ENCODE data around the gene PRDM16.

The PRDM16 gene

GRCh38 chr1:3192361-3192760 is 123.4 kb downstream of the PRDM16 start:
- Mint-ChIP-seq H3K27me3 (peaks cover 20% of the 10 kb centered on the region), H3K9me3 (no peaks in the 10 kb centered on the region), H3K4me1 (no peaks in the 10 kb centered on the region), H3K36me3 (no peaks in the 10 kb centered on the region), H3K27ac (no peak overlapping the region), H3K4me3 (no peak overlapping the region)
- no peak for ATAC-seq

- no peak overlapping the region for H3K27ac Mint-ChIP-seq
- no peaks in the 10 kb centered on the region for H3K9me3 Mint-ChIP-seq
- peaks cover 15% of the 10 kb centered on the region for H3K27me3 Mint-ChIP-seq
- no peaks in the 10 kb centered on the region for H3K36me3 Mint-ChIP-seq
- no peaks in the 10 kb centered on the region for H3K4me1 Mint-ChIP-seq
- no peak for ATAC-seq
- no peak overlapping the region for H3K4me3 Mint-ChIP-seq
These were observed 123.8 kb downstream of the PRDM16 start for GRCh38 chr1:3192825-3193224.

- Mint-ChIP-seq H3K4me3 (no peak overlapping the region), H3K9me3 (no peaks in the 10 kb centered on the region), H3K4me1 (no peaks in the 10 kb centered on the region), H3K36me3 (no peaks in the 10 kb centered on the region), H3K27ac (no peak overlapping the region), H3K27me3 (peaks cover 5% of the 10 kb centered on the region)
- no peak for ATAC-seq
These were observed 124.8 kb downstream of the PRDM16 start for GRCh38 chr1:3193811-3194210.

GRCh38 chr1:3194760-3195479 is 125.9 kb downstream of the PRDM16 start:
- no peak overlapping the region for H3K27ac Mint-ChIP-seq
- H3K36me3 Mint-ChIP-seq = no peaks in the 10 kb centered on the region
- H3K4me3 Mint-ChIP-seq = no peak overlapping the region
- H3K27me3 Mint-ChIP-seq = no peaks in the 10 kb centered on the region
- H3K9me3 Mint-ChIP-seq = no peaks in the 10 kb centered on the region
- no peak for ATAC-seq
- no peaks in the 10 kb centered on the region for H3K4me1 Mint-ChIP-seq

DNA sequence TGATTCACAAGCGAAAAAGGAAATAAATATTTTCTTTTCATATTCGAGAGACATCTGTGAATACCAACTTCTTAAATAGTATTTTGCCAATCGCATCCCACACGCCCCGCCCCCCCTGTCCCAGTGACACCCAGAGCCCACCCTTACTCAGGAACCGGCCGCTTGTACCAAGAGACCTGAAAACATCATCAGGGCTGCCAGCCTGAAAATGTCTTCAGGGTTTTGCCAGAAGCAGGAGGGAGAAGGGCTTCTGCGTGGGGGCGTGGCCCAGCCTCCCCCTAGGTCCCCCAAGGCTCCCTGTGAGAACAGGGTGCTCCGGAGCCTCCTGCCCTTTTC is 126.4 kb downstream of the PRDM16 start:
- ATAC-seq = no peak
- H3K4me1 Mint-ChIP-seq = no peaks in the 10 kb centered on the region
- H3K4me3 Mint-ChIP-seq = no peak overlapping the region
- H3K27me3 Mint-ChIP-seq = peaks cover 2% of the 10 kb centered on the region
- H3K36me3 Mint-ChIP-seq = no peaks in the 10 kb centered on the region
- no peak overlapping the region for H3K27ac Mint-ChIP-seq
- no peaks in the 10 kb centered on the region for H3K9me3 Mint-ChIP-seq

- Mint-ChIP-seq H3K9me3 (no peaks in the 10 kb centered on the region), H3K36me3 (no peaks in the 10 kb centered on the region), H3K4me1 (no peaks in the 10 kb centered on the region), H3K27ac (no peak overlapping the region), H3K4me3 (no peak overlapping the region), H3K27me3 (peaks cover 8% of the 10 kb centered on the region)
- no peak for ATAC-seq
These were observed 127.0 kb downstream of the PRDM16 start for GRCh38 chr1:3195966-3196515.

- peaks cover 12% of the 10 kb centered on the region for H3K27me3 Mint-ChIP-seq
- H3K36me3 Mint-ChIP-seq = no peaks in the 10 kb centered on the region
- H3K4me1 Mint-ChIP-seq = no peaks in the 10 kb centered on the region
These were observed 127.7 kb downstream of the PRDM16 start for GRCh38 chr1:3196577-3197245.

GRCh38 chr1:3197781-3198316 is 128.8 kb downstream of the PRDM16 start:
- ATAC-seq = no peak
- Mint-ChIP-seq H3K27me3 (peaks cover 16% of the 10 kb centered on the region), H3K27ac (no peak overlapping the region), H3K4me1 (no peaks in the 10 kb centered on the region), H3K9me3 (no peaks in the 10 kb centered on the region), H3K36me3 (no peaks in the 10 kb centered on the region), H3K4me3 (no peak overlapping the region)

More at GRCh38 chr1:3196577-3197245, 127.7 kb downstream of the PRDM16 start:
- H3K27ac Mint-ChIP-seq = no peak overlapping the region
- ATAC-seq = no peak
- no peak overlapping the region for H3K4me3 Mint-ChIP-seq
- H3K9me3 Mint-ChIP-seq = no peaks in the 10 kb centered on the region

GRCh38 chr1:3198371-3199271 is 129.6 kb downstream of the PRDM16 start:
- H3K9me3 Mint-ChIP-seq = no peaks in the 10 kb centered on the region
- no peaks in the 10 kb centered on the region for H3K4me1 Mint-ChIP-seq
- ATAC-seq = no peak
- H3K36me3 Mint-ChIP-seq = no peaks in the 10 kb centered on the region
- H3K27me3 Mint-ChIP-seq = peaks cover 22% of the 10 kb centered on the region
- H3K27ac Mint-ChIP-seq = no peak overlapping the region
- no peak overlapping the region for H3K4me3 Mint-ChIP-seq

GRCh38 chr1:3204725-3205124 is 135.7 kb downstream of the PRDM16 start:
- Mint-ChIP-seq H3K4me3 (no peak overlapping the region), H3K4me1 (no peaks in the 10 kb centered on the region), H3K27me3 (peaks cover 38% of the 10 kb centered on the region), H3K36me3 (no peaks in the 10 kb centered on the region), H3K9me3 (no peaks in the 10 kb centered on the region), H3K27ac (no peak overlapping the region)
- ATAC-seq = no peak

- H3K9me3 Mint-ChIP-seq = no peaks in the 10 kb centered on the region
- H3K27ac Mint-ChIP-seq = no peak overlapping the region
- no peak for ATAC-seq
- H3K4me3 Mint-ChIP-seq = no peak overlapping the region
- H3K36me3 Mint-ChIP-seq = no peaks in the 10 kb centered on the region
- H3K4me1 Mint-ChIP-seq = no peaks in the 10 kb centered on the region
- peaks cover 32% of the 10 kb centered on the region for H3K27me3 Mint-ChIP-seq
These were observed 136.8 kb downstream of the PRDM16 start for GRCh38 chr1:3205815-3206214.

GRCh38 chr1:3206696-3207095 is 137.7 kb downstream of the PRDM16 start:
- ATAC-seq = no peak
- H3K27ac Mint-ChIP-seq = no peak overlapping the region
- no peaks in the 10 kb centered on the region for H3K4me1 Mint-ChIP-seq
- H3K27me3 Mint-ChIP-seq = peaks cover 26% of the 10 kb centered on the region
- H3K36me3 Mint-ChIP-seq = no peaks in the 10 kb centered on the region
- H3K4me3 Mint-ChIP-seq = no peak overlapping the region
- no peaks in the 10 kb centered on the region for H3K9me3 Mint-ChIP-seq

- Mint-ChIP-seq H3K27ac (no peak overlapping the region), H3K4me3 (no peak overlapping the region), H3K36me3 (no peaks in the 10 kb centered on the region), H3K27me3 (peaks cover 22% of the 10 kb centered on the region), H3K4me1 (no peaks in the 10 kb centered on the region), H3K9me3 (no peaks in the 10 kb centered on the region)
- ATAC-seq = no peak
These were observed 138.3 kb downstream of the PRDM16 start for GRCh38 chr1:3207217-3207848.

DNA sequence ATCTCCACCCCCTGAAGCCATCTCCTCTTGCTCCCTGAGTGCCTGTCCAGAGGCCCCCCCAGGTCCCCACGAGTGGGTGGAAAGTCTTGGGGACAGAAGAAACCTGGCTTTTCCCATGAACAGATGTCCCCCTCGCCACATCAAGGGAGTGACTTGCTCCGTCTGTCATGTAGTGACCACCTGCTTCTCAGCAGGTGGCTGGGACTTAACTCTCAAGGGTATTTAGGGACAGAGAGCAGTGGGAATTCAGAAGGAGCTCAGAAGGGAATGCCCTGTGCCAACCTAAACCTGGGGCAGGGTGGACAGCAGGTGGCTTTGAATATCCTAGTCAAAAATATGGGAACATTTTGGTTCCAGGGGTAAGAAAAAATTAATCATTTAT is 139.8 kb downstream of the PRDM16 start:
- Mint-ChIP-seq H3K36me3 (no peaks in the 10 kb centered on the region), H3K27ac (no peak overlapping the region), H3K4me3 (no peak overlapping the region), H3K27me3 (peaks cover 21% of the 10 kb centered on the region), H3K9me3 (no peaks in the 10 kb centered on the region), H3K4me1 (no peaks in the 10 kb centered on the region)
- ATAC-seq = no peak

GRCh38 chr1:3209201-3209600 is 140.2 kb downstream of the PRDM16 start:
- Mint-ChIP-seq H3K9me3 (no peaks in the 10 kb centered on the region), H3K4me3 (no peak overlapping the region), H3K36me3 (no peaks in the 10 kb centered on the region), H3K27ac (no peak overlapping the region), H3K4me1 (no peaks in the 10 kb centered on the region), H3K27me3 (peaks cover 19% of the 10 kb centered on the region)
- ATAC-seq = no peak

Data from stimulated activated memory B cell treated with anti-CD40 and anti-IgM and Interleukin-4, amounts not matched to agents 10 μg/mL and 1 μg/mL and 100 μg/mL, for 72 hours (primary cell).